HFFc6 (cell line): ENCODE measurements around the gene CAMKK1. TPM values are rescaled to one million over a fixed set of nuclear protein-coding genes. Genes with fewer than 3 reads are reported as not detected.

Experiments used
- DNase-seq: peaks from one replicate; pipeline ENCODE4 v3.0.0-alpha.2; 2018
- H3K27ac Mint-ChIP-seq: 2 replicates; pipeline ENCODE4 v1.8.0; 2020; ENCODE audit warnings: mild to moderate bottlenecking, mixed read lengths
- H3K27me3 Mint-ChIP-seq: 2 replicates; pipeline ENCODE4 v1.8.0; 2021; ENCODE audit warnings: mild to moderate bottlenecking, moderate library complexity, mixed read lengths; ENCODE audit not compliant: insufficient read depth
- H3K36me3 Mint-ChIP-seq: 2 replicates; pipeline ENCODE4 v1.8.0; 2021; ENCODE audit warnings: low read depth, mixed read lengths
- H3K4me1 Mint-ChIP-seq: 2 replicates; pipeline ENCODE4 v1.8.0; 2020; ENCODE audit warnings: low read depth, mixed read lengths
- H3K4me3 Mint-ChIP-seq: 2 replicates; pipeline ENCODE4 v1.8.0; 2020; ENCODE audit warnings: mild to moderate bottlenecking, moderate library complexity, mixed read lengths
- H3K9me3 Mint-ChIP-seq: 2 replicates; pipeline ENCODE4 v1.8.0; 2020; ENCODE audit warnings: mild to moderate bottlenecking, mixed read lengths
- total RNA-seq, 6 experiments: library from RNA; stranded (reverse); fragmentation: NEBNext Ultra II Directional; extraction: Animal tissue kit (Norgen Biotek cat#: 25700); gene quantifications; 2 replicates in 1 of 6; 3 replicates in 5 of 6; pipeline ENCODE4 v1.2.3, GENCODE V29; 2021
- TF ChIP-seq, protein P1 (sequence below): fragments of 200-600 bp; sonication (generic); IDR thresholded peaks from 2 replicates; pipeline ENCODE4 v1.5.0; 2021; ENCODE audit warnings: antibody characterized with exemption, mild to moderate bottlenecking

The CAMKK1 gene
- total RNA-seq, 6 experiments from 2014 or later, result 5.4 to 6.9 (median 6.0) TPM

DNA sequence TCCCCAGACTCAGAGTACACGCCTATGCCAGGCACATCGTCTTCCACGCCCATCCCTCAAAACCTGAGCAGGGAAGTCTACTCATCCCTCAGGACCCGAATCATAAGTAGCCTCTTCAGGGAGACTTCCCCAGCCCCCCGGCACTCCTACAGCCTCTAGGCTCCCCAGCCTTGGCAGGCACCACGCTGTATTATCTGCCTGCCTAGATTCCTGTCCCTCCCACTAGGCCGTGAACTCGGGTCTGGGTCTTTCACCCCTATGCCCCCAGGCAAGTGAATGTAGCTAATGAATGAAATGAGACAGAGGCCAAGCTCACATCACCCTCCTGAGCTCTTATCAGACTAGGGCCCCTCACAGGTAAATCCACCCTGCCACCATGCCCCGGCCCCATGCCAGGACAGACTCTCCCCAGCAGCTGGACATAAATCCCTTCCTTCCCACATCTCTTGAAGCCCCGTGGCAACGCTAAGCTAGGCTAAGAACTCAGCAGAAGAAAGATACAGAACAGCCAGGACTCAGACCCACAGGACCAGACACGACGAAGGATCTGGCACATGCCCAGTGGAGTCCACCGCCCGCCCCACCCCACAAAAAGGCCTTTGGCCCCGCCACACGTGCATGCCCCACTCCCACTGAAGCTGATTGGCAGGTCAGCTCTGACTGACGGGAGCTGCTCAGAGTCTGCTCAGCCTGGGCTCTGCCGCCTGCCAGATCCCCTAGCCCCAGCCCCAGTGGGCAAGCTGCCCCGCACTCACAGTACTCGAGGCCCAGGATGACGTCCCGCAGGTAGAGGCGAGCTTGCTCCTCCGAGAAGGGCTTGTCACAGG lies 13.0 kb downstream of the CAMKK1 start:
- Mint-ChIP-seq H3K4me1 (peaks cover 11% of the 10 kb centered on the region), H3K4me3 (no peak overlapping the region), H3K27ac (peak overlapping the region; percentile 2; the same call in 1 of the 2 replicates), H3K36me3 (peaks cover 19% of the 10 kb centered on the region), H3K27me3 (peaks cover 1% of the 10 kb centered on the region; the same call in 1 of the 2 replicates), H3K9me3 (no peaks in the 10 kb centered on the region)
- no peak for DNase-seq
- TF ChIP-seq, protein P1, sequence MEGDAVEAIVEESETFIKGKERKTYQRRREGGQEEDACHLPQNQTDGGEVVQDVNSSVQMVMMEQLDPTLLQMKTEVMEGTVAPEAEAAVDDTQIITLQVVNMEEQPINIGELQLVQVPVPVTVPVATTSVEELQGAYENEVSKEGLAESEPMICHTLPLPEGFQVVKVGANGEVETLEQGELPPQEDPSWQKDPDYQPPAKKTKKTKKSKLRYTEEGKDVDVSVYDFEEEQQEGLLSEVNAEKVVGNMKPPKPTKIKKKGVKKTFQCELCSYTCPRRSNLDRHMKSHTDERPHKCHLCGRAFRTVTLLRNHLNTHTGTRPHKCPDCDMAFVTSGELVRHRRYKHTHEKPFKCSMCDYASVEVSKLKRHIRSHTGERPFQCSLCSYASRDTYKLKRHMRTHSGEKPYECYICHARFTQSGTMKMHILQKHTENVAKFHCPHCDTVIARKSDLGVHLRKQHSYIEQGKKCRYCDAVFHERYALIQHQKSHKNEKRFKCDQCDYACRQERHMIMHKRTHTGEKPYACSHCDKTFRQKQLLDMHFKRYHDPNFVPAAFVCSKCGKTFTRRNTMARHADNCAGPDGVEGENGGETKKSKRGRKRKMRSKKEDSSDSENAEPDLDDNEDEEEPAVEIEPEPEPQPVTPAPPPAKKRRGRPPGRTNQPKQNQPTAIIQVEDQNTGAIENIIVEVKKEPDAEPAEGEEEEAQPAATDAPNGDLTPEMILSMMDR, result no peak

DNA sequence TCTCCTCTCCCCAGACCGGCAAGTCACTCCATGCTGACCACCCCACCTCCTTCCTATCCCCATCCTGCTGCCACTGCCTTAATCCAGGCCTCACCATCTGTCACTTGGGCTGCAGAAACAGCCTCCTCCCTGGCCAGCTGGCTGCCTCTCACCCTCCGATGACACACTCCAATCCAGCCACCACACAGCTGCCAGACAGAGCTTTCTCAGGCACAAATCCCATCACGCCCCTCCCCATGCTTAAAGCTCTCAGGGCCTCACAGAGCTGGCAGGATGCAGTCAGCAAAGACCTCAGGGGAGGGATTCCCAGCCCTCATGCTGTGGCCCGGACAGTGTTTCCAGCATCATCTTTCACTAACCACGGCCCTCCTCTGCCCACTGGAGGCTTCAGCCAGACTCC lies 13.7 kb downstream of the CAMKK1 start:
- Mint-ChIP-seq H3K9me3 (no peaks in the 10 kb centered on the region), H3K27me3 (peaks cover 1% of the 10 kb centered on the region; the same call in 1 of the 2 replicates), H3K36me3 (peaks cover 20% of the 10 kb centered on the region), H3K4me3 (no peak overlapping the region), H3K4me1 (peaks cover 11% of the 10 kb centered on the region), H3K27ac (peak overlapping the region; percentile 2; the same call in 1 of the 2 replicates)
- TF ChIP-seq, protein P1, result no peak
- peak; percentile 59 for DNase-seq

DNA sequence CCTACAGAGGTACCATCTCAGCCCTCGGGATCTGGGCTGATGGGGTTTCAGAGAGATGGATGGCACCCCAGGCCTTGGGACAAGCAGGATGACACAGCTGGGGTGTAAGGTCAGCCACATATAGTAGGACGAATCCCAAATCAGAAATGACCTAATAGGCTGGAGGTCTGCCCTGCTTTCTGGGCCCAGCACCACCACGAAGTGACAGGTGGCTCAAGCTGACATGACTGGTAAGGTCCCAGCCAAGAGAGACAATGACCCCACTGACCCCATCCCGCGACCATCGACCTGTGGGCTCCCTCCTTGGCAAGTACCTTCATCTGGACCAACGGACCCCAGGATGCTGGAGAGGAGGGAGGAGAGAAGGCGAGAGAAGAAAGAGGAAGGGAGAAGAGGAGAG lies 15.6 kb downstream of the CAMKK1 start:
- TF ChIP-seq, protein P1, result no peak
- Mint-ChIP-seq H3K27ac (no peak overlapping the region), H3K4me3 (no peak overlapping the region), H3K36me3 (peaks cover 33% of the 10 kb centered on the region), H3K9me3 (no peaks in the 10 kb centered on the region), H3K4me1 (peaks cover 11% of the 10 kb centered on the region), H3K27me3 (peaks cover 1% of the 10 kb centered on the region; the same call in 1 of the 2 replicates)
- DNase-seq, result no peak

DNA sequence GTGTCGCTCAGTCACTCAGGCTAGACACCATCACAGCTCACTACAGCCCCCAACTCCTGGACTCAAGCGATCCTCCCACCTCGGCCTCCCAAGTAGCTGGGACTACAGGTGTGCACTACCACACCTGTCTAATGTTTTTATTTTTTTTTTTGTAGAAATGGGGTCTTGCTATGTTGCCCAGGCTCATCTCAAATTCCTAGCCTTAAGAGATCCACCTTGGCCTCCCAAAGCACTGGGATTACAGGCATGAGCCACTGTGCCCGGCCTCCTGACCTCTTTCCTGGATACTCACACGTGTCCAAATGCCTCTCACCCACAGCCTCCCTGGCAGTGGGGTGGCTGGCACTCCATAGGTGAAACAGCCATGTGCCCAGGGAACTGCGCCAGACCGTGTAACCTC lies 17.5 kb downstream of the CAMKK1 start:
- Mint-ChIP-seq H3K36me3 (peaks cover 34% of the 10 kb centered on the region), H3K27me3 (peaks cover 1% of the 10 kb centered on the region), H3K9me3 (no peaks in the 10 kb centered on the region), H3K27ac (no peak overlapping the region), H3K4me1 (peaks cover 11% of the 10 kb centered on the region), H3K4me3 (no peak overlapping the region)
- TF ChIP-seq, protein P1, result no peak
- no peak for DNase-seq

DNA sequence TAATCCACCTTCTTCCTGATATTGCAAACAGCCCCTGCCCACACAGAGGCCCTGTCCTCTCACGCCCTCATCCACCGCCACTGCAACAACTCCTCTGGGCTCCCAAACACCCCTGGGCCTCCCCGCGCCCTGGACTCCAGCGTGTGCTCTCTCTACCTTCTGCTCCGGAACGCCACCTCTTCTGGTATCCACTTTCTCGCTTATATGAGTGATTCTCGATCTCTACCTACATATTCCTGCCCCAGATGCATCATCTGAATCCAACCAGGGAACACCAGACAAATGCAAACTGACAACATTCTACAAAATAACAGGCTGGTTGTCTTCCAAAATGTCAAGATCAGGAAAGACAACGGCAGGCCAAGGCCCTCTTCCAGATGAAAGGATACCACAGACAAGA lies 19.0 kb downstream of the CAMKK1 start:
- H3K4me3 Mint-ChIP-seq, result no peak overlapping the region
- no peak overlapping the region for H3K27ac Mint-ChIP-seq
- no peaks in the 10 kb centered on the region; the same call in none of the 2 replicates for H3K27me3 Mint-ChIP-seq
- no peak for DNase-seq
- no peaks in the 10 kb centered on the region for H3K9me3 Mint-ChIP-seq
- TF ChIP-seq, protein P1, result no peak
- H3K36me3 Mint-ChIP-seq, result peaks cover 34% of the 10 kb centered on the region
- H3K4me1 Mint-ChIP-seq, result no peaks in the 10 kb centered on the region; the same call in 1 of the 2 replicates
